Measurements from ENCODE around the gene TMEM179.

The TMEM179 gene

GRCh38 chr14:104598910-104599273 lies 5.7 kb downstream of the TMEM179 start:
- no peak for DNase-seq (ENCODE audit: low read depth)

- DNase-seq (ENCODE audit: low read depth) = no peak
Measured at GRCh38 chr14:104598039-104598909, 6.3 kb downstream of the TMEM179 start.

GRCh38 chr14:104597576-104597975 lies 7.0 kb downstream of the TMEM179 start:
- DNase-seq (ENCODE audit: low read depth) = no peak

GRCh38 chr14:104596927-104597351 lies 7.6 kb downstream of the TMEM179 start:
- no peak for DNase-seq (ENCODE audit: low read depth)

GRCh38 chr14:104596451-104596918 lies 8.1 kb downstream of the TMEM179 start:
- DNase-seq (ENCODE audit: low read depth) = no peak

- no peak for DNase-seq (ENCODE audit: low read depth)
Measured at GRCh38 chr14:104595911-104596450, 8.6 kb downstream of the TMEM179 start.

GRCh38 chr14:104595116-104595675 lies 9.4 kb downstream of the TMEM179 start:
- no peak for DNase-seq (ENCODE audit: low read depth)

GRCh38 chr14:104594310-104595046 lies 10.1 kb downstream of the TMEM179 start:
- no peak for DNase-seq (ENCODE audit: low read depth)

- no peak for DNase-seq (ENCODE audit: low read depth)
Measured at GRCh38 chr14:104593710-104594136, 10.8 kb downstream of the TMEM179 start.

GRCh38 chr14:104593241-104593701 lies 11.3 kb downstream of the TMEM179 start:
- DNase-seq (ENCODE audit: low read depth) = no peak

GRCh38 chr14:104592785-104593184 lies 11.8 kb downstream of the TMEM179 start:
- no peak for DNase-seq (ENCODE audit: low read depth)

GRCh38 chr14:104592292-104592672 lies 12.3 kb downstream of the TMEM179 start:
- no peak for DNase-seq (ENCODE audit: low read depth)

GRCh38 chr14:104591506-104592291 lies 12.9 kb downstream of the TMEM179 start:
- DNase-seq (ENCODE audit: low read depth) = no peak

GRCh38 chr14:104591031-104591430 lies 13.5 kb downstream of the TMEM179 start:
- DNase-seq (ENCODE audit: low read depth) = no peak

- DNase-seq (ENCODE audit: low read depth) = no peak
Measured at GRCh38 chr14:104590240-104590965, 14.2 kb downstream of the TMEM179 start.

- DNase-seq (ENCODE audit: low read depth) = no peak
Measured at GRCh38 chr14:104589338-104590195, 15.0 kb downstream of the TMEM179 start.

- DNase-seq (ENCODE audit: low read depth) = no peak
Measured at GRCh38 chr14:104588066-104588857, 16.3 kb downstream of the TMEM179 start.

GRCh38 chr14:104587641-104588040 lies 16.9 kb downstream of the TMEM179 start:
- no peak for DNase-seq (ENCODE audit: low read depth)
